Stimulated activated CD4-positive, alpha-beta T cell treated with anti-CD3 and anti-CD28 coated beads, TNF-alpha, amount 100 ng/mL, for 1 hour (primary cell): ENCODE results near the gene RANBP17.

Source experiments
- DNase-seq, 3 donors: peaks; one replicate each; pipeline ENCODE4 v3.0.0-alpha.2; 2020; ENCODE audit warnings: low read depth in 3 of 3, low spot score in 1 of 3

Gene RANBP17

GRCh38 chr5:171226864-171227263 lies 365.0 kb downstream of the RANBP17 start:
- DNase-seq: no peak

GRCh38 chr5:171236651-171237050 lies 374.8 kb downstream of the RANBP17 start:
- DNase-seq: no peak

GRCh38 chr5:171242521-171242920 lies 380.7 kb downstream of the RANBP17 start:
- no peak for DNase-seq

GRCh38 chr5:171246231-171246630 lies 384.4 kb downstream of the RANBP17 start:
- DNase-seq: no peak

- DNase-seq: no peak
Observed at GRCh38 chr5:171249460-171249859, 387.6 kb downstream of the RANBP17 start.

- DNase-seq: no peak
Observed at GRCh38 chr5:171250738-171251137, 388.9 kb downstream of the RANBP17 start.

GRCh38 chr5:171251519-171251918 lies 389.7 kb downstream of the RANBP17 start:
- DNase-seq: no peak

GRCh38 chr5:171252674-171253073 lies 390.9 kb downstream of the RANBP17 start:
- no peak for DNase-seq

GRCh38 chr5:171258737-171259415 lies 397.1 kb downstream of the RANBP17 start:
- no peak for DNase-seq

GRCh38 chr5:171261361-171261760 lies 399.5 kb downstream of the RANBP17 start:
- DNase-seq: no peak

- DNase-seq: no peak
Observed at GRCh38 chr5:171261904-171262303, 400.1 kb downstream of the RANBP17 start.

GRCh38 chr5:171263181-171263580 lies 401.4 kb downstream of the RANBP17 start:
- DNase-seq: no peak

- no peak for DNase-seq
Observed at GRCh38 chr5:171264843-171265242, 403.0 kb downstream of the RANBP17 start.

GRCh38 chr5:171268700-171269620 lies 407.1 kb downstream of the RANBP17 start:
- no peak for DNase-seq

- DNase-seq: no peak
Observed at GRCh38 chr5:171269717-171270116, 407.9 kb downstream of the RANBP17 start.

GRCh38 chr5:171270136-171270535 lies 408.3 kb downstream of the RANBP17 start:
- no peak for DNase-seq

- DNase-seq: no peak
Observed at GRCh38 chr5:171271798-171272197, 410.0 kb downstream of the RANBP17 start.

- DNase-seq: no peak
Observed at GRCh38 chr5:171272996-171273970, 411.5 kb downstream of the RANBP17 start.

GRCh38 chr5:171275841-171276544 lies 414.2 kb downstream of the RANBP17 start:
- DNase-seq: no peak

- DNase-seq: no peak
Observed at GRCh38 chr5:171283753-171284152, 421.9 kb downstream of the RANBP17 start.

- DNase-seq: no peak
Observed at GRCh38 chr5:171285465-171285864, 423.6 kb downstream of the RANBP17 start.
